H1 (cell line): ENCODE data around the gene MAP7. TPM values are rescaled to one million over a fixed set of nuclear protein-coding genes. Genes with fewer than 3 reads are reported as not detected.

ENCODE experiments used
- CHD1 ChIP-seq: IDR thresholded peaks from 2 replicates; pipeline ENCODE4 v1.6.1; 2012; ENCODE audit warnings: low read depth, low read length, improper control_type of control experiment
- CHD2 ChIP-seq: IDR thresholded peaks from 2 replicates; pipeline ENCODE4 v1.6.1; 2012; ENCODE audit warnings: low read length, improper control_type of control experiment
- SIN3A ChIP-seq, 2 experiments: IDR thresholded peaks in 1 of 2; conservative IDR thresholded peaks in 1 of 2; 2 replicates each; pipeline ENCODE4 v1.6.1; 2011 to 2012; ENCODE audit warnings: low read length in 2 of 2, improper control_type of control experiment in 1 of 2, low read depth in 1 of 2, mild to moderate bottlenecking in 1 of 2
- polyA plus RNA-seq, 7 experiments: library from polyadenylated mRNA; depleted of rRNA in 3 of 7; stranded (reverse) in 5 of 7; unstranded in 2 of 7; fragments of >200 nt in 5 of 7; fragments of 200-250 nt in 2 of 7; gene quantifications; 1 replicate in 5 of 7; 2 replicates in 1 of 7; 4 replicates in 1 of 7; pipeline versions ENCODE4 v1.2.1 to v1.2.3, GENCODE V29; 2011 to 2013; ENCODE audit warnings: missing spikeins in 2 of 7, mixed read lengths in 2 of 7
- total RNA-seq: library from RNA; stranded (reverse); fragmentation: NEBNext Ultra II Directional; extraction: Animal tissue kit (Norgen Biotek cat#: 25700); gene quantifications from 2 replicates; pipeline ENCODE4 v1.2.1, GENCODE V29; 2021

The MAP7 gene
- total and polyA plus RNA-seq, 2 of the 8 experiments (the other 6 are each of a cell fraction or from before 2014, with no cell fraction given) = 13.5 to 66.9 TPM

- TF ChIP-seq CHD1 (no peak), CHD2 (no peak), SIN3A (conservative IDR thresholded peaks at IDR 0.05 in 1 of 2, IDR thresholded peaks at IDR 0.05 in 1 of 2; ENCODE audit: low read depth in 1 of 2, low read length in 2 of 2) (no peak)
Measured at GRCh38 chr6:136440203-136440602, 110.0 kb downstream of the MAP7 start (continued).
